Progenitor cell of endocrine pancreas (in vitro differentiated cells): ENCODE data around the gene FTO. TPM values are rescaled to one million over a fixed set of nuclear protein-coding genes. Genes with fewer than 3 reads are reported as not detected.

ENCODE experiments used
- DNase-seq: peaks from one replicate; pipeline ENCODE4 v3.0.0; 2021; ENCODE audit warnings: low spot score; ENCODE audit not compliant: unreplicated experiment
- H3K27ac Mint-ChIP-seq: 2 replicates; pipeline ENCODE4 v1.8.0; 2021; ENCODE audit warnings: mild to moderate bottlenecking, moderate library complexity, mixed read lengths
- H3K27me3 Mint-ChIP-seq: 2 replicates; pipeline ENCODE4 v1.8.0; 2021; ENCODE audit warnings: mixed read lengths
- H3K36me3 Mint-ChIP-seq: 2 replicates; pipeline ENCODE4 v1.8.0; 2022; ENCODE audit warnings: mixed read lengths; ENCODE audit not compliant: insufficient read depth
- H3K4me1 Mint-ChIP-seq: 2 replicates; pipeline ENCODE4 v1.8.0; 2021; ENCODE audit warnings: low read depth, mixed read lengths
- H3K4me3 Mint-ChIP-seq: 2 replicates; pipeline ENCODE4 v1.8.0; 2021; ENCODE audit warnings: low read depth, mild to moderate bottlenecking, moderate library complexity, mixed read lengths
- H3K9me3 Mint-ChIP-seq: 2 replicates; pipeline ENCODE4 v1.8.0; 2021; ENCODE audit warnings: low read depth, mixed read lengths
- CTCF ChIP-seq: fragments of 200-600 bp; sonication (generic); IDR thresholded peaks from one replicate; pipeline ENCODE4 v1.5.0; 2021; ENCODE audit warnings: antibody characterized with exemption, mild to moderate bottlenecking; ENCODE audit not compliant: unreplicated experiment
- total RNA-seq: library from RNA; stranded (reverse); gene quantifications from 2 replicates; pipeline ENCODE4 v1.2.1, GENCODE V29; 2021

FTO gene
- total RNA-seq, 1 donor from 2014 or later = 78.7 TPM

GRCh38 chr16:53708490-53708889 lies 4.5 kb downstream of the FTO start:
- no peak overlapping the region for H3K4me3 Mint-ChIP-seq
- DNase-seq = no peak
- no peak overlapping the region for H3K27ac Mint-ChIP-seq
- H3K27me3 Mint-ChIP-seq = no peaks in the 10 kb centered on the region
- no peak for TF ChIP-seq CTCF
- H3K36me3 Mint-ChIP-seq = no peaks in the 10 kb centered on the region
- no peaks in the 10 kb centered on the region for H3K9me3 Mint-ChIP-seq
- H3K4me1 Mint-ChIP-seq = peaks cover 11% of the 10 kb centered on the region

GRCh38 chr16:53711390-53711789 lies 7.4 kb downstream of the FTO start:
- TF ChIP-seq CTCF = no peak
- no peaks in the 10 kb centered on the region for H3K9me3 Mint-ChIP-seq
- no peaks in the 10 kb centered on the region for H3K36me3 Mint-ChIP-seq
- DNase-seq = no peak
- no peaks in the 10 kb centered on the region for H3K27me3 Mint-ChIP-seq
- peaks cover 2% of the 10 kb centered on the region for H3K4me1 Mint-ChIP-seq
- H3K27ac Mint-ChIP-seq = no peak overlapping the region
- H3K4me3 Mint-ChIP-seq = no peak overlapping the region

DNA sequence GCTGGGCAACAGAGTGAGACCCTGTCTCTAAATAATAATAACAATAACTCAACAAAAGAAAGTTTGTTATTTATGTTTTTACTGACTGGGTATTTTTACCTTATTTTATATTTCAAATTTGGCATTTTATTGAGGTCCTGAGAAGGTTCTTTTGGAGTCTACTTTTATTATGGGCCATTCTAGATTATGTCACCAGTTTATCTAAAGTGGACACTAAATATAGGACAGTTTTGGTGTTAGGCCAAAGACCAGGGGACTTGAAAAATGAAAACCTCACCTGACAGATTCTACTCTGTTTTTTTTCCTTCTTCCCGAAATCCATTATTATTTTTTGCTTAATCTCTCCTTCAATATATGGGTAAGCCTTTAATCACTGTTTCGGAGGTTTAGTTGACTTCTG lies 8.1 kb downstream of the FTO start:
- H3K27ac Mint-ChIP-seq = no peak overlapping the region
- H3K4me1 Mint-ChIP-seq = peaks cover 2% of the 10 kb centered on the region
- no peaks in the 10 kb centered on the region for H3K36me3 Mint-ChIP-seq
- TF ChIP-seq CTCF = no peak
- DNase-seq = no peak
- no peaks in the 10 kb centered on the region for H3K27me3 Mint-ChIP-seq
- no peak overlapping the region for H3K4me3 Mint-ChIP-seq
- no peaks in the 10 kb centered on the region for H3K9me3 Mint-ChIP-seq

GRCh38 chr16:53713403-53714204 lies 9.6 kb downstream of the FTO start:
- no peak for TF ChIP-seq CTCF
- no peak overlapping the region for H3K4me3 Mint-ChIP-seq
- no peak overlapping the region for H3K27ac Mint-ChIP-seq
- no peaks in the 10 kb centered on the region for H3K36me3 Mint-ChIP-seq
- no peaks in the 10 kb centered on the region for H3K27me3 Mint-ChIP-seq
- DNase-seq = no peak
- no peaks in the 10 kb centered on the region for H3K9me3 Mint-ChIP-seq
- H3K4me1 Mint-ChIP-seq = peaks cover 2% of the 10 kb centered on the region

DNA sequence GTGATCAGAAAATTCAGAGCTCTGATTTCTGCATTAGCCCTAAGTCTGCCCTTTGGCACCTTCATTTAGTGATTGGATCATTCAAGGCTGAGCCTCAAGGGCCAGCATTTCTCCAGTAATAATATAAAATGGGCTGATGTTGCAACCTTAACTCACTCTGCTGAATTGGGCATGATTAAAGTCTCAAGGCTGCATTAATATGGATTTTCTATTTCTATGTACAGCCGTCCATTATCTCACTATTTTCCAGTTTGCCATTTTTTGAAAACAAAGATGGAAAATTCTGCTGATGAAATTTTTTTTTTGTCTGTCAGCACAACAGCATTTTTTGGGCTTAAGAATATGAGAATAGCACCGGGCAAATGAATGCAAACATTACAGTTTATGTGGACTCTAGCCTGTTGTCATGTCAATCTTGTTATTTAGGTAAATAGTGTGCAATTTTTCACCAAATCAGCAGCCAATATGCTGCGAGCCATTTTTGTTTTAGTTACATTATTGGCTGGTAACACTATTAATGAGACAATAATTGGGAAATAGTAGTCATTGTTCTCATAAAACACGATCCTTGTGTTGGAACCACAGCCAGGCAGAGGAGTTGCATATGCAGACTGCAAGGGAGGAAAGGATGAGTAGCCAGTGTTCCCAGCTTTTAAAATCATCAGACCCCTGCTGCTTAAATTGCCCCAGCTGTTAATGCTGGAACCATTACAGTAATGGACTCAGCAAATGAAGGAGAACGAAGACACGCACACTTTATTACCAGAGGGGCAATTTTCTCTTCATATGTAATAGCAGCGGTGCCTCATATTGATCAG lies 10.5 kb downstream of the FTO start:
- TF ChIP-seq CTCF = no peak
- Mint-ChIP-seq H3K36me3 (no peaks in the 10 kb centered on the region), H3K27me3 (no peaks in the 10 kb centered on the region), H3K4me1 (peaks cover 2% of the 10 kb centered on the region), H3K27ac (no peak overlapping the region), H3K4me3 (no peak overlapping the region), H3K9me3 (no peaks in the 10 kb centered on the region)
- no peak for DNase-seq
